GM12878 (cell line): ENCODE measurements around the gene PRKAA1. TPM values are rescaled to one million over a fixed set of nuclear protein-coding genes. Genes with fewer than 3 reads are reported as not detected.

Experiments
- ATAC-seq: fragments of 200-7000 bp; cut with Tn5 transposase; 3 replicates; pipeline ENCODE4 v1.9.1; 2020; ENCODE audit warnings: mild to moderate bottlenecking, moderate library complexity
- BruUV-seq: library from RNA; stranded (reverse); fragments of 400-500 nt; replicated peaks from 2 replicates; lab custom pipeline; 2021; lab: Mats Ljungman, UMichigan
- CTCF ChIA-PET: fragments of 300-600 bp; sonication (Branson Sonifier 250); formaldehyde crosslinking; extraction: SDS; loops from one replicate; lab custom pipeline; 2021; ENCODE audit warnings: inconsistent platforms; lab: Yijun Ruan, JAX
- POLR2A ChIA-PET: fragments of 350-600 bp; formaldehyde crosslinking; extraction: SDS; loops from one replicate; lab custom pipeline; 2021; ENCODE audit warnings: inconsistent platforms; lab: Charles Lee
- RAD21 ChIA-PET: fragments of 300-600 bp; sonication (Branson Sonifier 250); formaldehyde crosslinking; loops from one replicate; lab custom pipeline; 2023; ENCODE audit warnings: antibody characterized with exemption; ENCODE audit not compliant: unreplicated experiment; lab: Charles Lee
- SMC1A ChIA-PET: fragments of 300-600 bp; sonication (Branson Sonifier 250); formaldehyde crosslinking; loops from one replicate; lab custom pipeline; 2023; ENCODE audit not compliant: unreplicated experiment, uncharacterized antibody; lab: Charles Lee
- DNase-seq: peaks from one replicate; pipeline ENCODE4 v3.0.0-alpha.2; 2011; ENCODE audit warnings: low read depth, low spot score
- FAIRE-seq: peaks from 3 replicates; lab custom pipeline; 2011; peaks lifted over from hg19 to GRCh38; lab: Jason Lieb, UNC
- H2AFZ ChIP-seq: 2 replicates; pipeline ENCODE4 v1.6.0; 2011; ENCODE audit warnings: low read depth, low read length, control low read depth; ENCODE audit not compliant: control insufficient read depth
- H3K27ac ChIP-seq: 2 replicates; pipeline ENCODE4 v1.5.1; 2011; ENCODE audit warnings: control low read depth; ENCODE audit not compliant: control insufficient read depth, insufficient read depth
- H3K27me3 ChIP-seq, 2 experiments: replicated peaks in 1 of 2; 2 replicates each; pipeline versions ENCODE4 v1.6.0 to v1.6.1; 2011; ENCODE audit warnings: low read length in 1 of 2; ENCODE audit not compliant: control insufficient read depth in 2 of 2, insufficient read depth in 2 of 2
- H3K36me3 ChIP-seq, 2 experiments: 2 replicates each; pipeline ENCODE4 v1.5.1; 2011; ENCODE audit warnings: low read length in 1 of 2; ENCODE audit not compliant: control insufficient read depth in 2 of 2, insufficient read depth in 2 of 2
- H3K4me1 ChIP-seq: 2 replicates; pipeline ENCODE4 v1.6.1; 2011; ENCODE audit warnings: mild to moderate bottlenecking, low read length, moderate library complexity, mixed read lengths; ENCODE audit not compliant: control insufficient read depth, insufficient read depth
- H3K4me2 ChIP-seq: 2 replicates; pipeline ENCODE4 v1.6.0; 2011; ENCODE audit warnings: control low read depth; ENCODE audit not compliant: control insufficient read depth, insufficient read depth
- H3K4me3 ChIP-seq: fragments of 200-600 bp; sonication (generic); 2 replicates; pipeline ENCODE4 v1.5.1; 2016
- H3K79me2 ChIP-seq: 2 replicates; pipeline ENCODE4 v1.6.0; 2011; ENCODE audit warnings: low read length; ENCODE audit not compliant: control insufficient read depth, insufficient read depth
- H3K9ac ChIP-seq: 2 replicates; pipeline ENCODE4 v1.8.0; 2011; ENCODE audit warnings: low read length, control low read depth, mixed read lengths; ENCODE audit not compliant: control insufficient read depth, insufficient read depth
- H3K9me3 ChIP-seq: replicated peaks from 3 replicates; pipeline ENCODE4 v1.5.1; 2011; ENCODE audit warnings: mild to moderate bottlenecking, low read length; ENCODE audit not compliant: control insufficient read depth, insufficient read depth
- H4K20me1 ChIP-seq: 2 replicates; pipeline ENCODE4 v1.6.0; 2011; ENCODE audit not compliant: control insufficient read depth, insufficient read depth
- ATF2 ChIP-seq: IDR thresholded peaks from 2 replicates; pipeline ENCODE4 v1.6.1; 2012; ENCODE audit warnings: low read length, inconsistent platforms
- CBX5 ChIP-seq: sonication (generic); IDR thresholded peaks from 2 replicates; pipeline ENCODE4 v1.6.1; 2016; ENCODE audit warnings: low read depth, moderate library complexity, mild to moderate bottlenecking, inconsistent platforms
- CREM ChIP-seq: IDR thresholded peaks from 2 replicates; pipeline ENCODE4 v1.6.1; 2014; ENCODE audit warnings: antibody characterized with exemption, low read depth
- ETV6 ChIP-seq, 2 experiments: fragments of 450-650 bp in 1 of 2; IDR thresholded peaks in 1 of 2; conservative IDR thresholded peaks in 1 of 2; 2 replicates each; pipeline ENCODE4 v1.6.1; 2014; ENCODE audit warnings: antibody characterized with exemption in 1 of 2, borderline replicate concordance in 1 of 2, low read depth in 1 of 2, mild to moderate bottlenecking in 1 of 2, moderate library complexity in 1 of 2
- FOXM1 ChIP-seq: IDR thresholded peaks from 2 replicates; pipeline ENCODE4 v1.6.1; 2012; ENCODE audit warnings: low read depth, mild to moderate bottlenecking, inconsistent platforms, low read length, moderate library complexity
- HCFC1 ChIP-seq: fragments of 150-350 bp; IDR thresholded peaks from 2 replicates; pipeline ENCODE4 v1.6.1; 2014; ENCODE audit warnings: low read length
- IKZF2 ChIP-seq, 2 experiments: fragments of 450-650 bp; IDR thresholded peaks; 2 replicates each; pipeline ENCODE4 v1.6.1; 2017; ENCODE audit warnings: mild to moderate bottlenecking in 2 of 2, moderate library complexity in 2 of 2
- MTA2 ChIP-seq: fragments of 450-650 bp; IDR thresholded peaks from 2 replicates; pipeline ENCODE4 v1.6.1; 2016; ENCODE audit warnings: low read depth, mild to moderate bottlenecking, moderate library complexity
- NR2C1 ChIP-seq: fragments of 450-650 bp; IDR thresholded peaks from 2 replicates; pipeline ENCODE4 v1.6.1; 2017; ENCODE audit warnings: antibody characterized with exemption, mild to moderate bottlenecking, moderate library complexity
- RELA ChIP-seq: fragments of 450-650 bp; IDR thresholded peaks from 2 replicates; pipeline ENCODE4 v1.8.0; 2014; ENCODE audit warnings: borderline replicate concordance; ENCODE audit not compliant: partially characterized antibody
- RELB ChIP-seq: fragments of 450-650 bp; IDR thresholded peaks from 2 replicates; pipeline ENCODE4 v1.6.1; 2017; ENCODE audit warnings: low read depth, mild to moderate bottlenecking, moderate library complexity
- REST ChIP-seq: IDR thresholded peaks from 2 replicates; pipeline ENCODE4 v1.6.1; 2012; ENCODE audit warnings: mild to moderate bottlenecking, low read depth, low read length
- SMAD1 ChIP-seq: fragments of 450-650 bp; IDR thresholded peaks from 2 replicates; pipeline ENCODE4 v1.6.1; 2018; ENCODE audit warnings: mild to moderate bottlenecking, low read depth; ENCODE audit not compliant: partially characterized antibody
- SMARCA5 ChIP-seq: fragments of 450-650 bp; IDR thresholded peaks from 2 replicates; pipeline ENCODE4 v1.6.1; 2017; ENCODE audit warnings: mild to moderate bottlenecking
- SP1 ChIP-seq: IDR thresholded peaks from one replicate; pipeline ENCODE4 v1.6.1; 2011; ENCODE audit warnings: low read depth, low read length
- SREBF1 ChIP-seq: IDR thresholded peaks from 2 replicates; pipeline ENCODE4 v1.6.1; 2012; ENCODE audit warnings: mild to moderate bottlenecking, low read length
- WGBS: methylation state at CpG from one replicate; pipeline ENCODE4 v1.1.6; 2016; ENCODE audit warnings: low lambda C conversion rate; ENCODE audit not compliant: insufficient replicate concordance, insufficient coverage; ENCODE audit errors: missing lambda C conversion rate; 5-methylcytosine and 5-hydroxymethylcytosine counted together
- in situ Hi-C: fragments of 300-500 bp; cut with MboI; formaldehyde crosslinking; loops from 9 replicates; pipeline ENCODE4 v1.14.3; 2018; ENCODE audit warnings: mixed read lengths
- intact Hi-C: fragments of 100-400 bp; cut with micrococcal nuclease; formaldehyde crosslinking; loops from one replicate; pipeline ENCODE4 v1.14.2; 2022; ENCODE audit not compliant: unreplicated experiment
- polyA plus RNA-seq, 11 experiments: library from polyadenylated mRNA; depleted of rRNA in 4 of 11; unstranded in 6 of 11; stranded (reverse) in 5 of 11; fragments of >200 nt; fragmentation: Nextera tagmentation in 4 of 11; fragmentation: Illumina TruSeq in 1 of 11; extraction: Ambion mirVana in 4 of 11; extraction: Trizol in 1 of 11; gene quantifications; 1 replicate in 1 of 11; 2 replicates in 10 of 11; pipeline versions ENCODE4 v1.2.1 to v1.2.3, GENCODE V29; 2011 to 2016; ENCODE audit warnings: inconsistent platforms in 2 of 11, missing spikeins in 2 of 11, low read depth in 1 of 11
- total RNA-seq, 4 experiments: library from RNA; depleted of rRNA in 3 of 4; stranded (reverse); fragments of >200 nt in 3 of 4; fragmentation: Illumina TruSeq in 1 of 4; extraction: Trizol in 1 of 4; gene quantifications; 2 replicates each; pipeline versions ENCODE4 v1.2.1 to v1.2.3, GENCODE V29; 2013 to 2021

Gene PRKAA1
- total and polyA plus RNA-seq, 10 of the 15 experiments (the other 5 are each of a cell fraction or from before 2014, with no cell fraction given): 13.6 to 55.5 (median 29.6) TPM

- TF ChIP-seq RELB (no peak), SMARCA5 (no peak)
Observed at GRCh38 chr5:40780199-40780598, 18.0 kb downstream of the PRKAA1 start (continued).

GRCh38 chr5:40779561-40779960, 18.6 kb downstream of the PRKAA1 start:
- in situ Hi-C loops: no loop called here
- CTCF ChIA-PET: no interaction called here
- RAD21 ChIA-PET: no interaction called here
- SMC1A ChIA-PET: no interaction called here
- no peaks in the 10 kb centered on the region for H3K27me3 ChIP-seq
- peaks cover 19% of the 10 kb centered on the region for H3K79me2 ChIP-seq
- no peak overlapping the region for H2AFZ ChIP-seq
- H3K4me3 ChIP-seq: no peak overlapping the region
- H3K36me3 ChIP-seq: peaks cover 0 to 1% of the 10 kb centered on the region in 2 experiments; a peak in 2 of 4 replicates
- no peaks in the 10 kb centered on the region for H3K9me3 ChIP-seq
- no TSS peak for BruUV-seq
- DNase-seq (no peak), ATAC-seq (no peak), FAIRE-seq (no peak)
- no peak overlapping the region for H3K27ac ChIP-seq
- intact Hi-C loops: no loop called here
- H3K4me2 ChIP-seq: no peak overlapping the region
- no peaks in the 10 kb centered on the region for H4K20me1 ChIP-seq
- H3K9ac ChIP-seq: no peak overlapping the region
- WGBS: 95% methylated on average over 6 of the region's 6 CpGs
- POLR2A ChIA-PET: no interaction called here
- H3K4me1 ChIP-seq: no peaks in the 10 kb centered on the region; the same call in 1 of the 2 replicates
- TF ChIP-seq SP1 (no peak), REST (no peak), RELA (no peak), MTA2 (no peak), IKZF2 (IDR thresholded peaks at IDR 0.05) (no peak), SREBF1 (no peak), SMAD1 (no peak), HCFC1 (no peak), FOXM1 (no peak), ATF2 (no peak), CBX5 (no peak), CREM (no peak), ETV6 (conservative IDR thresholded peaks at IDR 0.05 in 1 of 2, IDR thresholded peaks at IDR 0.05 in 1 of 2; ENCODE audit: borderline replicate concordance in 1 of 2, low read depth in 1 of 2) (no peak), NR2C1 (no peak)
